OCI-LY3 (cell line): ENCODE measurements around the gene TCN2.
A peak's percentile ranks its signal among the peaks of the same experiment; 100 is the strongest.

ENCODE experiments used
- EZH2phosphoT487 ChIP-seq: fragments of 200-600 bp; shearing (Covaris generic); IDR thresholded peaks from 2 replicates; pipeline ENCODE4 v1.6.1; 2018; ENCODE audit warnings: antibody characterized with exemption, mixed run types, low read depth
- TF ChIP-seq, protein P1 (sequence below): fragments of 200-600, 300-600 bp; sonication (generic); IDR thresholded peaks from 2 replicates; pipeline ENCODE4 v1.5.1; 2014; ENCODE audit warnings: antibody characterized with exemption, low read length, low read depth

DNA sequence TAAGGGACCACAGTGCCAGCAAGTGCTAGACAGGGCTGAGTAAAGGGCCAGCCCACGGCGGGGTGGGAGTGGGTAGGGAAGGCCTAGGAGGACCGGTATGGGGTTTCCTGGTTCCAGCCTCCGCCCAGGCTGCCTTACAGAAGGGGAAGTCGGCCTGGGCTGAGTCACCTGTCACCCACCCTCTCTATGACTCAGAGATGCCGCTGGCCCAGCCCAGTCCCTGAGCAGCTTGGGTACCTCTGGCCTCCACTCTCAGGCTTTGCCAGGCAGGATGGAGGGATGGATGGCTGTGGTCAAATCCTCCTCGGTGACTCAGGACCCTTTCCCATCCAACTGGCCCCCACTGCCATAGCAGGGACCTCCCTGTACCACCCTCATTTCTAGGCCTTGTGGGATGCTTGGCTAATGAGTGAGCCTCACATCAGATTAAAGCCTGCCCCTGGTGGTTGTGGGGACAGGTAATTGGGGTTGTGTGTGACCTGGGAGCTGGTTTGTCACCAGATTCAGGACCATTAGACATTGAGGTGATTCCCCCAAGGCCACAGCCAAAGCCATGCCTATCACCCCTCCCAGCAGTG lies 42.5 kb downstream of the TCN2 start:
- TF ChIP-seq, protein P1, sequence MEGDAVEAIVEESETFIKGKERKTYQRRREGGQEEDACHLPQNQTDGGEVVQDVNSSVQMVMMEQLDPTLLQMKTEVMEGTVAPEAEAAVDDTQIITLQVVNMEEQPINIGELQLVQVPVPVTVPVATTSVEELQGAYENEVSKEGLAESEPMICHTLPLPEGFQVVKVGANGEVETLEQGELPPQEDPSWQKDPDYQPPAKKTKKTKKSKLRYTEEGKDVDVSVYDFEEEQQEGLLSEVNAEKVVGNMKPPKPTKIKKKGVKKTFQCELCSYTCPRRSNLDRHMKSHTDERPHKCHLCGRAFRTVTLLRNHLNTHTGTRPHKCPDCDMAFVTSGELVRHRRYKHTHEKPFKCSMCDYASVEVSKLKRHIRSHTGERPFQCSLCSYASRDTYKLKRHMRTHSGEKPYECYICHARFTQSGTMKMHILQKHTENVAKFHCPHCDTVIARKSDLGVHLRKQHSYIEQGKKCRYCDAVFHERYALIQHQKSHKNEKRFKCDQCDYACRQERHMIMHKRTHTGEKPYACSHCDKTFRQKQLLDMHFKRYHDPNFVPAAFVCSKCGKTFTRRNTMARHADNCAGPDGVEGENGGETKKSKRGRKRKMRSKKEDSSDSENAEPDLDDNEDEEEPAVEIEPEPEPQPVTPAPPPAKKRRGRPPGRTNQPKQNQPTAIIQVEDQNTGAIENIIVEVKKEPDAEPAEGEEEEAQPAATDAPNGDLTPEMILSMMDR = 0 out of 2 replicates have a peak, but pooled peaks have one; percentile 12
- no peak for TF ChIP-seq EZH2phosphoT487
